ENCODE measurements around the gene PRRX2.
"Not testable (repeated sequence)": the region's sequence is repeated elsewhere in the genome, so short reads cannot be mapped to it uniquely, and the experiment has no call there.

PRRX2 gene

GRCh38 chr9:129665389-129665775, at the start of gene PRRX2:
PRRX2 (plus strand) TSS chr9:129665647; CDS start chr9:129665868, 221 bp downstream.
- peak; percentile 66 for DNase-seq (ENCODE audit: low spot score)

DNA sequence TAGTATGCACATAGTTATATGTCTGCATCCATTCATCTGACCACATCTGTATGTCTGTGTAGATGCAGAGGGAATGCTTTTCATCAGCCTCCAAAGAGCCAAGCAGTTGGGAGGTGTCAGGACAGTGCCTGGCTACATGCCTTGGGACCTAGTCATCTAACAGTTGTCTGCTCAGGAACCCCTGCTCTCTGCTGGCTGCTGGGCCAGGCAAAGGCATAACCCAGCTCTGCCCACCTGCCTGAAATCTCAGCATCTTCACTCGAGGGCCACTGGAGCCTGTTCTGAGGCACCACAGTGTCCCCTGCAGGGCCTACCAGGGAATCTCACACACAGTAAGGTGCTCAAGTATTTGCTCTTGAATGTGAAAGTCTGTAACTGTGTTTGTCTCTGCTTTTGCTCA, 48.3 kb upstream of the PRRX2 start:
- DNase-seq (ENCODE audit: low spot score) = peak; percentile 90

DNA sequence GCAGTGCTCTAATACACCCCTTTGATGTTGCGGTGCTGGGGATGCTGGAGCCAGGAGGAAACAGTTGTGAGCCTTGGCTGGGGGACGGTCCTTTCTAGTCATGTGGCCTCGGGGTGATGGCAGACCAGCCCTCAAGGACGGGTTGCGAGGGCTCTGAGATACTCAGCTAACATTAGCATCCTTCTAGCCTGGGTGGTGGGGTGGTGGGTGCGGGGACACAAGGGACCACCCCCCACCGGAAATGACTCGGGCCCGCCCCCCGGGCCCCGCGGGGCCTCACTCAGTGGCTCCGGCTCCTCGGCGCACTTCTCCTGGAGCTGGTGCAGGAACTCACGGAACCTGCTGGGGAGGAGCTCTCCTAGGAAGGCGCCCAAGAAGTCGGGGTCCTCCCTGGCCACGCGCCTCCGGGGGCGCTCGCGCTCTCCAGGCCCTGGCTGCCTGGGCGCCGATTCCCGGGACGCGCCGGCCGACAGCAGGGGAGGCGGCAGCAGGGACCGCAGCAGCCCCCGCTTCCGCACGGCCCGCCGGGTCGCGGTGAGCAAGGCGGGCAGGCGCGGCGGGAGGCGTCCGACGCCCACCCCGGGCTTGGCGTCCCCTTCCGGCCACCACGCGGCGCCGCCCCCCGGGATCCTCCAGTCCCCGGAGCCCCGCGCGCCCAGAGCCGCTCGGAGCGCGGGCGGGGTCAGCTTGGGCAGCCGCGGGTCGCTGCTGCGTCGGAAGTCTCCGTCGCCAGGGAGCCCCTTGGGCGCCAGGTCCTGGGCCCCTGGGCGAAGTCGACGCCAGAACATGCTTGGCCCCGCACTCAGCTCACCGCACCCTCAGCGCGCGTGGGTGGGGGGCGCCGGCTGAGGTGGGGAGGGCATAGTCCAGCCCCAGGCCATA, 45.4 kb upstream of the PRRX2 start:
- DNase-seq (ENCODE audit: low spot score) = peak; percentile 58

- DNase-seq (ENCODE audit: low spot score) = no peak
Observed at GRCh38 chr9:129620669-129621295, 44.7 kb upstream of the PRRX2 start, which contains the start of gene C9orf50. C9orf50 (minus strand) TSS chr9:129621101; CDS start chr9:129620574, 527 bp downstream.

DNA sequence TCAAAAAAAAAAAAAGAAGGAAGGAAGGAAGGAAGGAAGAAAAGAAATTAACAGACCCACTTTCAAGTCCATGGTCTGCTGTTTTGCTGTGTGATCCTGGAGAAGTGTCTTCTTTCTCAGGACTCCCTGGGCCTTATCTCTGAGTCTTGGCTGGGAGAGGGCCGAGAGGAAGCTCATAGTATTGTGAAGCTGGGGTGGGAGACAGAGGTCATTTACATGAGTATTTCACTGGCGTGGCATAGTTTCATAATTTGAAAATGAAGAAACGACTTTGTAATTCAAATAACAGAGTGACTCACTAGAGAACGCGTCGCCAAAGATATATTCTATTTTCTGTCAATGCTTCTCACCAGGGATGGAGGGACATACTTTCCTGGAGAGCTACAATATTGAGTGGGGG, 42.1 kb upstream of the PRRX2 start:
- DNase-seq (ENCODE audit: low spot score) = no peak

- DNase-seq (ENCODE audit: low spot score) = peak; percentile 94
Observed at GRCh38 chr9:129624168-129624759, 41.2 kb upstream of the PRRX2 start.

DNA sequence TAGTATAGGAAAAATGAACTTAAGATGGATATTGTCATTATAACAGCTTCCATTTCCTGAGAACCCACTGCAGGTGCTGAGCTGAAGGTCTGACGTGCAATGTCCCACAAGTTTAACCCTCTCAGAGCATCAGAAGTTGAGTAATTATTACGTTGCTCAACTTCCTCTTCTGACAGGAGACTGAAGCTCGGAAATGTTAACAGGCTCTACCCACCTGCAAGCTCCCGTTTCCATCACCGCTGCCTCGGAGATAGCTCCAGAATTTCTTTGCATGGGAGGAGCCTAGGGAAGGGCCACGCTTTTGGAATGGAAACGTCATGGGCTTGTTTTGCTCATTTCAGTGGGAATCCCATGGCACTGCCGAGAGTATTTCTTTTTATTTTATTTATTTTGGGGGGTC, 40.5 kb upstream of the PRRX2 start:
- DNase-seq (ENCODE audit: low spot score) = peak; percentile 86

GRCh38 chr9:129626079-129626624, 39.3 kb upstream of the PRRX2 start, which contains the start of gene NTMT1:
NTMT1 (plus strand) TSS chr9:129626163; CDS start chr9:129632704, 6,541 bp downstream.
- peak; percentile 93 for DNase-seq (ENCODE audit: low spot score)

DNA sequence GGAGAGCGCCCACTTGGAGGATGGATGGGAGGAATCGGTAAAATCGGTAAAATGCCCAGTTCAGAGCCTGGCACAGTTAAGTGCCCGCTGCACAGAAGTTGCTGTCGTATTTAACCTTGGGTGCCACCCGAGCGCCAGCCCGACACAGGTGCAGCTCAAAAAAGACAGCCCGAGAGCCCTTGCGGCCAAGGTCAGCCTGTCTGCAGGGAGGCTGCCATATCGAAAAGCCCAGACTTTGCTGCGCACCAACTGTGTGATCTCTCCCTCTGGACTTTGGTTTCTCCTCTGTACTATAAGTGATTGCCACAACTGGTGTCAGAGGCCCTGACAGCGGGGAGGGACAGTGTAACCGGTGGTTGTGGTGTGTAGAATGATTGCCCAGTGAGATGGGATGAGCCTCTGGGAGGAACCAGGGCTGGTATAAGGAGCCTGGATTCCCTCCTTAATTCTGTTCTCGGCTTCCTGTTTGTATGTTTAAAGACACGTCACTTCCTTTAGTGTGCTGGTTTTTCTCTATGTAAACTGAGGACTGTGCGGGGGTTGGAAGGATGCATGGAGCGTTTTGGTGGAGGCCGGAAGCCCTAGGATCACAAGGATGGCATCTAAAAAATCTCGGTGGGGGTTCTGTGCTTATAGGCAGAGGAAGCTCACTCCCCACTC, 38.7 kb upstream of the PRRX2 start:
- DNase-seq (ENCODE audit: low spot score) = no peak

DNA sequence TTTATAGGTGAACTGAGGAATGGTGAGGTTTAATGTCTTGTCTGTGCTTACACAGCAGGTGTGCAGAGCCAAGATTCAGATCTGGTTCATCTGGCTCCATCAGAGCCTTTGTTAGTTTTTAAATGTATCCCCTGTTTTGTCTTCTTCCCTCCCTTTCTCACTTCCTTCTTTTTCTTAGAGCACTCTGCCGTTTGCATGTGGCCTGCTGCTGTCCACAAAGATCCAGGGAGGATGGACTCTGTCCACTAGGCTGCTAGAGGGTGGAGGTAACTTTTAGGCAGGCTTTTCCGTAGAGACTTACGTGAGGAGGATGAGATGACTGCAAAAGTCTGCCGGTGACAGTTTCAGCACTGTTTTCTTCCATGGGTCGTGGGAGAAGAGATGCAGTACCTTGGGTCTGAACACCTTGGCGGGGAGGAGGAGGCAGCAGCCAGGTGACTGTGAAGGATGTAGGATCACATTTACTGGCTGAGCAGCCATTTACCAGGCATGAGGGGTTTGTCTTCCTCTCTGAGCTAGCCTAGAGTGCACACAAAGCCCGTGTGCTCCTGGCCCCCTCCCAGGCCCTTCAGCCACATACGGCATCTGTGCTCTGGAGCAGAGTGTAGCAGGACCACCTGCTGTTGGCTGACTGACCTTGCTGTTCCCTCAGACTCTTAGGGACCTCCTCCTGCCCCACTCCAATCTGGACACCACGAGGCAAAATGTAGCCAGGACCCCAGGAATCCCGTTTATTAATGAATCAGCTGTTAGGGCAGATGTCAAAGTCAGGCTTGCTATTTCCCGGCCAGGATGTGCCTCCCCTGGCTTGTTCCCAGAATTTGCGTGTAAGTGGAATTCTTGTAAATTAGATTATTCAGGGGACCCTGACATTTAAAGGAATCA, 37.6 kb upstream of the PRRX2 start:
- no peak for DNase-seq (ENCODE audit: low spot score)

- DNase-seq (ENCODE audit: low spot score) = no peak
Observed at GRCh38 chr9:129628709-129629108, 36.7 kb upstream of the PRRX2 start.

DNA sequence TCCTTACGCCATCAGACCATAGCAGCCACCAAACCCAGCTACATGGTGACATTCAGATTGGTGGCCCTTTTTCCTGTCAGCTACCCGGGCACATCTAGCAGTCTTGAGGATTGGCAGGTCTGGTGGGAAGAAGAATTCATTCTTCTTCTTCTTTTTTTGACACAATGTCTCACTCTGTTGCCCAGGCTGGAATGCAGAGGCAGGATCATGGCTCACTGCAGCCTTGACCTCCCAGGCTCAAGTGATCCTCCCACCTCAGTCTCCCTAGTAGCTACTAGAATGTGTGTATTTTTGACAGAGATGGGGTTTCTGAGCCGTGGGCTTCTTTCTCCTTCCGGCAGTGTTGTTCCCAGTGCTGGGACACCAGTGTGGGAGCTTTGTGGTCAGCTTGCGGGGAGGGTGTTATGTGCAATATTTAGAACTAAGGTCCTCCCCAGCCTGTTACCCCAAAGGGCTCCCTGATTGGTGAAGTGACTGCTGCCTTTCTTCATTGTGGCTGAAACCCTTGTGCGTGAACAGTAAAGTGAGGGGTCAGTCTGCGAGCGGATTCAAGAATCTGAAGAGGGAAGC, 36.1 kb upstream of the PRRX2 start:
- DNase-seq (ENCODE audit: low spot score) = no peak

GRCh38 chr9:129630967-129631673, 34.3 kb upstream of the PRRX2 start:
- no peak for DNase-seq (ENCODE audit: low spot score)

- no peak for DNase-seq (ENCODE audit: low spot score)
Observed at GRCh38 chr9:129631674-129632129, 33.7 kb upstream of the PRRX2 start.

DNA sequence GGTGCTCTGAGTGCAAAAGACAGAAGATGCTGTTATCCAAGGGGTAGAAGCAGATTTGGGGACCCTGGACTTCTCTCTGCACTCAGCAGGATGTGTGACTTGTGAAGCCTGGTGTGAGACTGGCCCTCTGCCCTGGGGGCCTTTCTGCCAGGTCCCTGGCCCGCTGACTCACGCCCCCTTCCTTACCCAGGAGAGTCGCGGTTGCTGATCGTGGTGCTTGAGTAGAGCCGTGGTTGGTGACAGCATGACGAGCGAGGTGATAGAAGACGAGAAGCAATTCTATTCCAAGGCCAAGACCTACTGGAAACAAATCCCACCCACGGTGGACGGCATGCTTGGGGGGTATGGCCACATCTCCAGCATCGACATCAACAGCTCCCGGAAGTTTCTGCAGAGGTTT, 33.0 kb upstream of the PRRX2 start:
- DNase-seq (ENCODE audit: low spot score) = no peak

- DNase-seq (ENCODE audit: low spot score) = no peak
Observed at GRCh38 chr9:129633207-129633606, 32.2 kb upstream of the PRRX2 start.

DNA sequence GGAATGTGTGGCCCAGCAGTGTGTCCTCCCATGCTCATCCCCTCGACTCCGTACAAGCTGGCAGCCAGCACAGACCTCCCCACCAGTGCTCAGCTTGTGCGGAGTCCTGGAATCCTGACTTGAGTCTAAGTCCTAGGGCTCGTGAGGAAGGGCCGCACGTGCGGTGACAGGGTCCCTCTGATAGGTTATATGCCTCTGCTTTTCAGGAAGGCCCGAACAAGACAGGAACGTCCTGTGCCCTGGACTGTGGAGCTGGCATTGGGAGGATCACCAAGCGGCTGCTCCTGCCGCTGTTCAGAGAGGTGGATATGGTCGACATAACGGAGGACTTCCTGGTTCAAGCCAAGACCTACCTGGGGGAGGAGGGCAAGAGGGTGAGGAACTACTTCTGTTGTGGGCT, 31.6 kb upstream of the PRRX2 start:
- DNase-seq (ENCODE audit: low spot score) = no peak

DNA sequence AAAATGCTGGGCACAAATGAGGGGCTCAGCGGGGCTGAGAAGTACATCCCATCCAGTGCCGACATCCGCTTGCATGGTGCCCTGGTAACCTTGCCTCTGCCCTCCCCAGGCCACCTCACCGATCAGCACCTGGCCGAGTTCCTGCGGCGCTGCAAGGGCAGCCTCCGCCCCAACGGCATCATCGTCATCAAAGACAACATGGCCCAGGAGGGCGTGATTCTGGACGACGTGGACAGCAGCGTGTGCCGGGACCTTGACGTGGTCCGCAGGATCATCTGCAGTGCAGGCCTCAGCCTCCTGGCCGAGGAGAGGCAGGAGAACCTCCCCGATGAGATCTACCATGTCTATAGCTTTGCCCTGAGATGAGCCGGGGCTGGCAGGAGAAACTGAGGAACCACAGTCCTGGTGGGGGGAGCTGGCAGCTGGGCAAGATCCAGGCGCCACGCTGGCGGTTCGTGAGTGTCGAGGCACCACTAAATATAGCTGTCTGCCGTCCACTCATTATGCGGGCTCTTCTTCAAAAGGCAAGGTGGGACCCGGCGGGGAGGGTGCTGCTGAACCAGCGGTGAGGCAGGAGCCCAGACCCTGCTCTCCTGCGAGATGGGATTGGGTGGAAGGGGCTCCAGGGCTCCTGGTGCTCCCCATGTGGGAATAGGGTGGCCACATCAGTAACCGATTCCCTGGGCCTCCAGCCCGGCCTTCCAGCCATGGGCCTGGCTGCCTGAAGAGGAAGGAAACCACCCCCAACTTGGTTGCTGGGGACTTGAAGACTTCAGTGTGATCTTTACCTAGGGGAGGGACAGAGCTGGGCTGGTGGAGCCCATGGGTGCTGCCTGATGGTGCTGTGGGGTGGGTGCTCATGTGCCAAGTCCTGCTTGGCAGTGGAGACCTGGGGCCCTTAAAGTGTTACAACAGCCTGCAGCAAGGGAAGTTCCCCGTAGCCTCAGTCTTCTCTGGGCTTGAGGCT, 30.1 kb upstream of the PRRX2 start:
- no peak for DNase-seq (ENCODE audit: low spot score)

- not testable (repeated sequence) for DNase-seq (ENCODE audit: low spot score)
Observed at GRCh38 chr9:129636343-129636742, 29.1 kb upstream of the PRRX2 start.
